ENCODE measurements around the gene MAML2. TPM values are rescaled to one million over a fixed set of nuclear protein-coding genes. Genes with fewer than 3 reads are reported as not detected.

MAML2 gene
- total RNA-seq, 1 donor from 2014 or later, result 11.8 TPM

DNA sequence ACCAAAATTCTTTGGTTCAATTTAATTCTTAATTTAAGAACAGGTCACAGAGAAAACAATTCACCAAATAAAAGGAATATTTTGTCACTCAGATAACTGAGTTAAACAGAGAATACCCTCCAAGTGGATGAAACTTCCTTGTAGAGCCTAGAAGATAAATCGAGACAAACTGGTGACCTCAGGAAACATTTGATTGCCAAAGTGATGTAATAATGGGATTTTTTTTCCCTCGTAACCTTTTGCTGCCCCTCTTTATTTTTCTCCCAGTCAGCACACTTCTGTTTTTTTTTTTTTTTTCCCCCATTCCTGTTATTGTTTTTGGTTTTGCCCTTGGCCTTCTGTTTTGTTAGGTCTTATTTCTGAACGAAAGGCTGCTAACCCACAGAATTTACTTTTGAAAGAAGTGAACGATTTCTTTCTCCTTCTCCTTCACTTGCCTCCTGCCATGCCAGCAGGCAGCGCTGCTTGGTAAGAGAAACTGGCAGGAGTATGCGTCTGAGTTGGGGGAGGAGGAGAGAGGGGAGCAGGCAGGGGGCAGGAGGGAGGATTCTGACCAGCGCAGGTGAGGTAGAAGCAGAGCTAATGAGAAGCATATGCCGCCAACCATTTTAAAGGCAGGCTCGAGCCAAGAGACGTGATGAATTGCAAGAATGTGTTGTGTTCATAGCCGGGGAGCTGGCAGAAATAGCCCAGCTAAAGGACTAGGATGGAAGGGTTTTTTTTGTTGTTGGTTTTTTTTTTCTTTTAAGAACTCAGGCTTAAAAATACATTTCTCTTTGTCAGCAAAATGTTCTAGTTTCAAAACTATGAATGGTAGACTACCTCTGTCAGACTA, 297.2 kb downstream of the MAML2 start:
- H3K4me1 Mint-ChIP-seq (ENCODE audit: low read depth), result peaks cover 10% of the 10 kb centered on the region
- no peak for DNase-seq (ENCODE audit: low spot score)

DNA sequence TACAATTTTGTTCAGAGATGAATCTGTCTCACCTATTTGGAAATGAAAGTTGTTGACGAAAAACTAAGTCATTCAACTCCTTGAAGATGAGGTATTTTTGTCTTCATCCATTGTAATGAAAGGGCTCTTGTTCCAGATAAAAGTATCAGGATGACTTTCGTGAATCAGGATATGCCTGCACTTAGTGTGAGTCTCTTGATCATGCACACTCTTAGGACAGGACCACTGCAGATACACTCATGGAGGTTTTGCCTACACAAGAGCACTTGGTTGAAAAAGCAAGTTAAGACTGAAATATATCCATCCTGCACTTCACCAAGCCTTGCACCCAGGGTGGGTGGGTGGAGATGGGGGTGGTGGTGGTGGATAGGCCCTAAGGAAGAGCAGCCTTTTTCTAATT, 298.2 kb downstream of the MAML2 start:
- Mint-ChIP-seq H3K4me1 (ENCODE audit: low read depth) (peaks cover 9% of the 10 kb centered on the region), H3K27me3 (ENCODE audit: low read depth) (no peaks in the 10 kb centered on the region), H3K27ac (no peak overlapping the region), H3K4me3 (ENCODE audit: low read depth) (no peak overlapping the region), H3K36me3 (ENCODE audit: low read depth) (peaks cover 8% of the 10 kb centered on the region), H3K9me3 (no peaks in the 10 kb centered on the region)
- intact Hi-C loops (cut with micrococcal nuclease), result no loop called here
- DNase-seq (ENCODE audit: low spot score), result no peak

More for the DNA sequence above, 297.2 kb downstream of the MAML2 start:
- H3K36me3 Mint-ChIP-seq (ENCODE audit: low read depth), result peaks cover 12% of the 10 kb centered on the region
- no peak overlapping the region for H3K4me3 Mint-ChIP-seq (ENCODE audit: low read depth)
- no peak overlapping the region for H3K27ac Mint-ChIP-seq
- intact Hi-C loops (cut with micrococcal nuclease), result no loop called here
- H3K9me3 Mint-ChIP-seq, result no peaks in the 10 kb centered on the region
- no peaks in the 10 kb centered on the region for H3K27me3 Mint-ChIP-seq (ENCODE audit: low read depth)

DNA sequence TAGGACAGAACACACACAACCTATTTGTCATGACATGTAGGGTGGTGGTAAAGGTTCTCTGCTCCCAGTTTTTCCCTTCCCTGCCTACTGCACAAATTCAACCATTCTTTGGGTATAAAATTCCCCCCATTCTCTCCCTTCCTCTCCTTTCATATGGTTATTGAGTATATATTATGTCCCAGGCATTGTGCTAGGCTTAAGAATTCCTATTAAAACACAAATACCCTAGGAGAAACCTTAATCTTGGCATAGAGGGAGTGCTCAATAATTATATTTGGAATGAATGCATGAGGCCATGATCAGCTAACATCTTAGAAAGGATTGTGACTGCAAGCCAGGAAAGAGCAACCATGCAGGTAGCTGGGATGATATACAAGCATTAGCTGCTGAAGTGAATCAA, 298.7 kb downstream of the MAML2 start:
- H3K27me3 Mint-ChIP-seq (ENCODE audit: low read depth), result no peaks in the 10 kb centered on the region
- peaks cover 8% of the 10 kb centered on the region for H3K36me3 Mint-ChIP-seq (ENCODE audit: low read depth)
- no peaks in the 10 kb centered on the region for H3K9me3 Mint-ChIP-seq
- intact Hi-C loops (cut with micrococcal nuclease), result no loop called here
- H3K4me1 Mint-ChIP-seq (ENCODE audit: low read depth), result peaks cover 8% of the 10 kb centered on the region
- H3K27ac Mint-ChIP-seq, result no peak overlapping the region
- DNase-seq (ENCODE audit: low spot score), result no peak
- no peak overlapping the region for H3K4me3 Mint-ChIP-seq (ENCODE audit: low read depth)

DNA sequence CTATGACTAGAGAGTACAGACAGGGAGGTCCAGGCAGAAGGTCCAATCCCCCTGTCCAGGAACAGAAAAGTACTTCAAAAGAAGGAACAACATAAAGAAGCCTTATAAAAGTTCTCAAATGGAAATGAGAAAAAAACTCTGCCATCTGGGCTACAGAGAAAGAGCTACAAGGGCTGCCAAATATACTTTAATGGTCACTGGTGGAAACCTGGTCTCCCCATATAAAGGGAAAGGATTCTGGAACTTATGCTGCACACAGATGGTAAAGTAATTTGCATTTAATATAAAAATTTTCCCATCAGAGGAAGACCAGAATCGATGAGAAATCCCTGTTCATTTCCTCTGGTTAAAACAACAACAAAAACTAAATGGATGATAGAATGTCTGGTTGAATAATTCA, 299.7 kb downstream of the MAML2 start:
- no peak for DNase-seq (ENCODE audit: low spot score)
- Mint-ChIP-seq H3K36me3 (ENCODE audit: low read depth) (peaks cover 8% of the 10 kb centered on the region), H3K27me3 (ENCODE audit: low read depth) (no peaks in the 10 kb centered on the region), H3K4me1 (ENCODE audit: low read depth) (peaks cover 8% of the 10 kb centered on the region), H3K4me3 (ENCODE audit: low read depth) (no peak overlapping the region), H3K27ac (no peak overlapping the region), H3K9me3 (no peaks in the 10 kb centered on the region)
- intact Hi-C loops (cut with micrococcal nuclease), result no loop called here

DNA sequence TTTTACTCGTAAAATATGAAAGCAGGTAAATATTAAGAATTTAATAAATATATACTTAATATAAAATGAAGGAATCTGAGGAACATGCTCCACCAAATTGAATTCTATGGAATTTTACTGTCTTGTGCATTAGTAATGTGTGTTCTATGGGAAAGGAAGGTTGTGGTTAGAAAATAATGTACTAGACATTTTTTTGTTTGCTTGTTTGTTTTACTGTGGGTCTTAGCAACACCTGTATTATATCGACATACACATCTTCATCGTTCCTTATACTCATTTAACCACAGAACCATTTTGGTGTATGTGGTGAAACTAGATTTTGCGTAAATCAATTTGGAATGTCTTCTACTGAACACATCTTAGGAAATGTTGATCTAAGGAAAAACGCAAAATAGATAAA, 304.9 kb downstream of the MAML2 start:
- H3K9me3 Mint-ChIP-seq, result no peaks in the 10 kb centered on the region
- no peak for DNase-seq (ENCODE audit: low spot score)
- no peaks in the 10 kb centered on the region for H3K27me3 Mint-ChIP-seq (ENCODE audit: low read depth)
- intact Hi-C loops (cut with micrococcal nuclease), result no loop called here
- no peaks in the 10 kb centered on the region for H3K4me1 Mint-ChIP-seq (ENCODE audit: low read depth)
- H3K27ac Mint-ChIP-seq, result no peak overlapping the region
- no peak overlapping the region for H3K4me3 Mint-ChIP-seq (ENCODE audit: low read depth)
- H3K36me3 Mint-ChIP-seq (ENCODE audit: low read depth), result peaks cover 8% of the 10 kb centered on the region

DNA sequence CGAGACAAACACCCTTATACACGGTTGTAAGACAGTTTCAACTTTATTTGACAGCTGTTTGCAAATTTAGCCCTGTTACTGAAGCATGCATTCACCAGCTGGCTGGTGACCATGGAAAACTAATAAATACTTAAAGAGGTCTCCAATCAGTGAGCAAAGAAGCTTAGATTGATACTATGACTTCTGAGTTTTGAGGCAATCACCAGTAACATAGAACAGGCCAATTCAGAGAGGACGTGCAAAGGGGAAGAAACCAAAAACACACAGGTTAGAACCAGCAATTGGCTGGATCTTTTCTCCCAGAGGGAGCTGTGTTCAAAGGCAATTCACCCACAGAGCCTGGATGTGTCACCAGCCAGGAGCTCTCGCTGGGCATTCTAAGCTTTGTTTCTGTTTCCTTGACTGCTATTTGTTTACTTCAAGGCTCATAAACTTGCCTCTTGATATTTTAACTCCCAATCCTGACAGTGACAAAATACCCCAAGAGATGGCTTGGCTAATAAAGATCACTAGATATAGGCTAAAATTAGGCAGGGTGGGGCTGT, 305.5 kb downstream of the MAML2 start:
- intact Hi-C loops (cut with micrococcal nuclease), result no loop called here
- H3K9me3 Mint-ChIP-seq, result no peaks in the 10 kb centered on the region
- no peaks in the 10 kb centered on the region for H3K27me3 Mint-ChIP-seq (ENCODE audit: low read depth)
- H3K4me1 Mint-ChIP-seq (ENCODE audit: low read depth), result no peaks in the 10 kb centered on the region
- no peak overlapping the region for H3K27ac Mint-ChIP-seq
- no peak for DNase-seq (ENCODE audit: low spot score)
- no peak overlapping the region for H3K4me3 Mint-ChIP-seq (ENCODE audit: low read depth)
- peaks cover 7% of the 10 kb centered on the region for H3K36me3 Mint-ChIP-seq (ENCODE audit: low read depth)

DNA sequence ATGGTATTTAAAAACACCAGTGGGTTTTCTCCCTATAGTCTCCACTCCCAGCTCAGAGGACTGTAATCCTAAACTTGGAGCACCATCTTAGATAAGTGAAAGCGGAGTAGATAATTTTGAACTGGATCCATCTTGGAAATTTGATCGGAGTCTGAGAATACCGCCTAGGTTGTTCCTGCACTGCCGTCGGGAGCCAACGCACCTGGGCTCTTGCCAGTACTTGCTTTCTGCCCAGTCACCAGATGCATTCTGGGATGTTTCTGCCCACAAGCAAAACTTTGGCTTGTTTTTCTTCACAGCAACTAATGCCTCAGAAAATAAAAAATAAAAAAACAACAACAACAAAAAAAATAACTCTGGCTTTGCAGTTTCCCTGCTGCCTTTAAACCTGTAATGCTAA, 306.1 kb downstream of the MAML2 start:
- H3K4me3 Mint-ChIP-seq (ENCODE audit: low read depth), result no peak overlapping the region
- H3K27me3 Mint-ChIP-seq (ENCODE audit: low read depth), result no peaks in the 10 kb centered on the region
- peaks cover 3% of the 10 kb centered on the region for H3K36me3 Mint-ChIP-seq (ENCODE audit: low read depth)
- H3K27ac Mint-ChIP-seq, result no peak overlapping the region
- no peak for DNase-seq (ENCODE audit: low spot score)
- H3K9me3 Mint-ChIP-seq, result no peaks in the 10 kb centered on the region
- no peaks in the 10 kb centered on the region for H3K4me1 Mint-ChIP-seq (ENCODE audit: low read depth)
- intact Hi-C loops (cut with micrococcal nuclease), result no loop called here

DNA sequence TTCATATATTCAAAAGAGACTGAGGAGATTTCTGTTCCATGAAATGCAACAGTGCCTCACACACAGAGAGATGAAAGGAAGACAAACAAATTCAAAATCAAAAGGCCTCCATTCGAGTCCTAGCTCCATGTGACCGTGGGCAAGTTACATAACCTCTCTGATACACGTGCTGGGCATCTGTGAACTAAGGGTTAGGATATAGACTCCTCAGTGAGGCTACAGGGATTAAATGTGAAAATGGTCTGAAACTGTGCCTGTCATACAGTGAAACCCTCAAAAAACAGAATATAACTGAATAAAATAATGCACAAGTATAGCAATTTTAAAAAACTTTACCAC, 307.3 kb downstream of the MAML2 start:
- no peak for DNase-seq (ENCODE audit: low spot score)
- Mint-ChIP-seq H3K36me3 (ENCODE audit: low read depth) (peaks cover 3% of the 10 kb centered on the region), H3K27me3 (ENCODE audit: low read depth) (no peaks in the 10 kb centered on the region), H3K4me3 (ENCODE audit: low read depth) (no peak overlapping the region), H3K4me1 (ENCODE audit: low read depth) (no peaks in the 10 kb centered on the region), H3K9me3 (no peaks in the 10 kb centered on the region), H3K27ac (no peak overlapping the region)
- intact Hi-C loops (cut with micrococcal nuclease), result no loop called here

DNA sequence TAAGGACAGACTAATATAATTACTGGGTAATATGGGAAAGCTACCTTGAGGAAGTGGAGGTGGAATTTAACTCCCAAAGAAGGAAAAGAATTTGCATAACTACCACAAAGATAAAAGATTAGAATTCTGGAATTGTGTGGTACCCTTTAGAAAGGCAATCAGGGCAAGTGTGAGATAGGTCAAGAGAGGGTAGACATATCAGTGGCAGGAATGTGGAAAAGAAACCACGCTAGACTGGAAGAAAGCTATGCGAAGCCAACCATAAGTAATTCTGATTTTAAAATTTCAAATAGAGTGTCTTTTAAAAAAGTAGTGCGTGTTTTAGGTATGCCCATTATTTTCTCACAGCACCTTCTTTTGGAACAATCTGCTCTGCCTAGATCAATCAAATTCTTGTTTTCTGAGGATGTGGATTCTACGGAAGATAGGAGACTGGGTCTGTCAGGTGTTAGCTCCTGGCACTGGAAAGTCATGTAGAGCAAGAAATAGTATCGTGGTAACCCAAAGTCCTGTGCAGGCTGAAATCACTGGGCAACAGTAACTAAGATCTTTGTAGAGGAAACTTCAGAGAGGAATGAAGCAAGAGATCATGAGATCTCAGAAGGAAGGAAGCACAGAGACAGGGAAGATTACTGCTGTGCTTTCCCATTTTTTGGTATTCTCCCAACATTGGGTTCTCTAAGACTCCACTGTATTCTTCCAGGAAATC, 307.8 kb downstream of the MAML2 start:
- Mint-ChIP-seq H3K27me3 (ENCODE audit: low read depth) (no peaks in the 10 kb centered on the region), H3K27ac (no peak overlapping the region), H3K4me1 (ENCODE audit: low read depth) (peaks cover under 1% of the 10 kb centered on the region), H3K4me3 (ENCODE audit: low read depth) (no peak overlapping the region), H3K9me3 (no peaks in the 10 kb centered on the region), H3K36me3 (ENCODE audit: low read depth) (peaks cover 3% of the 10 kb centered on the region)
- intact Hi-C loops (cut with micrococcal nuclease), result no loop called here
- no peak for DNase-seq (ENCODE audit: low spot score)

DNA sequence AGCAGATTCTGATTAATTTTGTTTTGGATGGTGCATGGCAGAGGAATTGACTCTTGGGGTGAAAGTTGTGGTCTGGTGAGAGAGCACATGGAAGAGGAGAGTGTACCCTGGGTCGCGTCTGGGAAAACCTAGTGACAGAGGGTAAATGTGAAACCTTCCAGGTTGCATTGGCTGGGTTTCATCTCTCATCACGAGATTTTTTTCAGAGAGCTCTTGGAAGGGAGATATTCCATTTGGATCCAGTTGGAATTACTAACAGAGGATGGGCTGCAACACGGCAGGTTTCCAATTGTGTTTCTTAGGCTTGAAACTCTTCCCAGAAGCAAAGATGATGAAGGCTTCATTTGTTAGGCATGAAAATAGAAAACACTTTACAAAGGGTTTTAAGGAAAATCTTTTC, 309.4 kb downstream of the MAML2 start:
- H3K27me3 Mint-ChIP-seq (ENCODE audit: low read depth), result no peaks in the 10 kb centered on the region
- H3K36me3 Mint-ChIP-seq (ENCODE audit: low read depth), result peaks cover 3% of the 10 kb centered on the region
- DNase-seq (ENCODE audit: low spot score), result no peak
- H3K4me1 Mint-ChIP-seq (ENCODE audit: low read depth), result peaks cover 7% of the 10 kb centered on the region
- no peak overlapping the region for H3K27ac Mint-ChIP-seq
- H3K4me3 Mint-ChIP-seq (ENCODE audit: low read depth), result no peak overlapping the region
- no peaks in the 10 kb centered on the region for H3K9me3 Mint-ChIP-seq
- intact Hi-C loops (cut with micrococcal nuclease), result no loop called here

DNA sequence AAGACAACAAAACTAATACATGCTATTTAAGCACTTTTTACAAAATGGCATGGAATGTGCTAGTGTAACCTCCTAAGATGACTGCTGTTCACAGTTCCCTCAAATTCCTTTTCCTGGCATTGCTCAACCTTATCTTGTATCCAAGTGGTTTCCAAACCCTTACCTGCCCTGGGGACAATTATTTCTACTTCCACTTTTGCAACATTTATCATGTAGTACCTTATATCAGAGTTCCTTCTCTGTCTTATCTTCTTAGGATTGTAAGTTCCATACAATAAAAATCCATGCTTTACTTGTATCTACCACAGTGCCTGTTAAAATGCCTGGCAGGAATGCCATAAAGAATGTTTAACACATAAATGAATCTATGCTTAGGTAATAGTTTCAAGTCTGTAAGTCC, 309.9 kb downstream of the MAML2 start:
- Mint-ChIP-seq H3K9me3 (no peaks in the 10 kb centered on the region), H3K4me1 (ENCODE audit: low read depth) (peaks cover 7% of the 10 kb centered on the region), H3K36me3 (ENCODE audit: low read depth) (peaks cover 3% of the 10 kb centered on the region), H3K4me3 (ENCODE audit: low read depth) (no peak overlapping the region), H3K27ac (no peak overlapping the region), H3K27me3 (ENCODE audit: low read depth) (no peaks in the 10 kb centered on the region)
- DNase-seq (ENCODE audit: low spot score), result no peak
- intact Hi-C loops (cut with micrococcal nuclease), result no loop called here

DNA sequence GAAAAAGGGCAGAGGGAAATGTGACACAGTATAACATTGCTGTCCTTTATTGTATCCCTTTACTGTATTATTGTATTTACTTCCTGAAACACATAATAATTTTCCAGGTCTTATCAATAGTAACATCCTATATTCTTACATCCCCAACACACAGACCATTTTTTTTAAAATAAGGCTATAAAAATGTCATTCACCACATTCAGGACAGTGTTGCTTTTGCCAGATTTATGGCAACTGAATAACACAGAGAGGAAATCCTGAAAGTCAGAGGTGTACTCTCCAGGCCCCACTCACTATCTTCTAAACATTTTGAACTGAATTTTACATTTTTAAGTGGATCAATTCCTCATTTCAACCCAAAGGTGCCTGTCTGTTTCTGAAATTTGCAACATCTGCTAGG, 314.2 kb downstream of the MAML2 start:
- Mint-ChIP-seq H3K36me3 (ENCODE audit: low read depth) (peaks cover 3% of the 10 kb centered on the region), H3K27ac (no peak overlapping the region), H3K4me1 (ENCODE audit: low read depth) (peaks cover 14% of the 10 kb centered on the region), H3K27me3 (ENCODE audit: low read depth) (no peaks in the 10 kb centered on the region), H3K4me3 (ENCODE audit: low read depth) (no peak overlapping the region), H3K9me3 (no peaks in the 10 kb centered on the region)
- no peak for DNase-seq (ENCODE audit: low spot score)
- intact Hi-C loops (cut with micrococcal nuclease), result no loop called here

DNA sequence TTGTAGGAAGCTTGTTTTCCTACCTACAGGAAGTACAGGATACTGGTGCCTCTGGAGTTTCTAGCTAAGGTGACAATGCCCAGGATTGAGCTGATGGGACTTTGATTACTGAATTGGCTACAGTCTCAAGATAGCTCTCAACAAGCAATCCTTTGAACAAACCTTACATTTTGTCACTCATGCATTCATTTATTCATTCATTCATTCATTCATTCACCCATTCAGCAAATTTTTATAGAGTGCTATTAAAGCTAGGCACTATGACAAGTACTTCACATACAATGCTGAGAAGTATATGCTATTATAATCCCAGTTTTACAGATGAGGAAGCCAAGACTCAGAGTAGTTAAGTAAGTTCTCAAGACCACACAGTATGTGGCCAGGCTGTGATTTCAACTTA, 316.0 kb downstream of the MAML2 start:
- H3K36me3 Mint-ChIP-seq (ENCODE audit: low read depth), result no peaks in the 10 kb centered on the region
- H3K9me3 Mint-ChIP-seq, result no peaks in the 10 kb centered on the region
- no peak for DNase-seq (ENCODE audit: low spot score)
- H3K4me3 Mint-ChIP-seq (ENCODE audit: low read depth), result no peak overlapping the region
- H3K4me1 Mint-ChIP-seq (ENCODE audit: low read depth), result peaks cover 24% of the 10 kb centered on the region
- no peaks in the 10 kb centered on the region for H3K27me3 Mint-ChIP-seq (ENCODE audit: low read depth)
- H3K27ac Mint-ChIP-seq, result no peak overlapping the region
- intact Hi-C loops (cut with micrococcal nuclease), result no loop called here

All from activated T-helper 2 cell treated with anti-CD3 and anti-CD28 coated beads, Interferon-gamma antibody, Interleukin-2, Interleukin-4, amounts not matched to agents 10 μg/mL and 5 μg/mL and 100 μg/mL, durations not matched to agents 14 hours and 24 hours and 36 hours (primary cell).